Cerebellar cortex (tissue), 1 donor: Measurements from ENCODE around the gene CCDC74A.
"Not testable (repeated sequence)": the region's sequence is repeated elsewhere in the genome, so short reads cannot be mapped to it uniquely, and the experiment has no call there.

Source experiments
- DNase-seq: peaks from one replicate; pipeline ENCODE4 v3.0.0-alpha.2; 2015; ENCODE audit warnings: low spot score

CCDC74A gene

GRCh38 chr2:131527131-131528001, at the start of gene CCDC74A:
TSS of gene CCDC74A (plus strand) at chr2:131527888. CDS start at chr2:131527971, 83 bp downstream.
- DNase-seq, result peak; percentile 62

GRCh38 chr2:131478074-131478849, 49.4 kb upstream of the CCDC74A start:
- peak; percentile 29 for DNase-seq

GRCh38 chr2:131478850-131479461, 48.7 kb upstream of the CCDC74A start:
- DNase-seq, result not testable (repeated sequence)

GRCh38 chr2:131480351-131480750, 47.3 kb upstream of the CCDC74A start:
- not testable (repeated sequence) for DNase-seq

- DNase-seq, result not testable (repeated sequence)
Measured at GRCh38 chr2:131482506-131483155, 45.1 kb upstream of the CCDC74A start.

- not testable (repeated sequence) for DNase-seq
Measured at GRCh38 chr2:131483981-131484820, 43.5 kb upstream of the CCDC74A start.

- not testable (repeated sequence) for DNase-seq
Measured at GRCh38 chr2:131484906-131485460, 42.7 kb upstream of the CCDC74A start.

- DNase-seq, result not testable (repeated sequence)
Measured at GRCh38 chr2:131486201-131486902, 41.3 kb upstream of the CCDC74A start.

- no peak for DNase-seq
Measured at GRCh38 chr2:131488306-131489205, 39.1 kb upstream of the CCDC74A start.

GRCh38 chr2:131490616-131491468, 36.8 kb upstream of the CCDC74A start:
- peak; percentile 28 for DNase-seq

- peak; percentile 32 for DNase-seq
Measured at GRCh38 chr2:131491469-131491836, 36.2 kb upstream of the CCDC74A start.

GRCh38 chr2:131492015-131492417, 35.7 kb upstream of the CCDC74A start, which contains the start of gene MZT2A:
TSS of gene MZT2A (minus strand) at chr2:131492397. CDS start at chr2:131492376, 21 bp downstream.
- DNase-seq, result not testable (repeated sequence)

GRCh38 chr2:131492418-131493198, 35.1 kb upstream of the CCDC74A start:
- DNase-seq, result peak; percentile 97

GRCh38 chr2:131493199-131493968, 34.3 kb upstream of the CCDC74A start:
- no peak for DNase-seq

- DNase-seq, result not testable (repeated sequence)
Measured at GRCh38 chr2:131495506-131495905, 32.2 kb upstream of the CCDC74A start.

GRCh38 chr2:131498321-131498973, 29.2 kb upstream of the CCDC74A start:
- DNase-seq, result not testable (repeated sequence)
